Fibroblast of villous mesenchyme (primary cell): ENCODE measurements around the gene MFSD6L. TPM values are rescaled to one million over a fixed set of nuclear protein-coding genes. Genes with fewer than 3 reads are reported as not detected.

Source experiments
- DNase-seq: peaks from one replicate; pipeline ENCODE4 v3.0.0-alpha.2; 2010; ENCODE audit warnings: low read depth
- H3K4me3 ChIP-seq: 2 replicates; pipeline ENCODE4 v1.5.1; 2011; ENCODE audit warnings: low read depth, mild to moderate bottlenecking, low read length
- total RNA-seq: library from RNA; depleted of rRNA; stranded (reverse); fragments of >200 nt; gene quantifications from 2 replicates; pipeline ENCODE4 v1.2.3, GENCODE V29; 2012
- TF ChIP-seq, protein P1 (sequence below): IDR thresholded peaks from 2 replicates; pipeline ENCODE4 v1.5.1; 2012; ENCODE audit warnings: low read depth, mild to moderate bottlenecking, low read length; ENCODE audit not compliant: insufficient read depth

MFSD6L gene
- total RNA-seq, 1 donor = not detected

DNA sequence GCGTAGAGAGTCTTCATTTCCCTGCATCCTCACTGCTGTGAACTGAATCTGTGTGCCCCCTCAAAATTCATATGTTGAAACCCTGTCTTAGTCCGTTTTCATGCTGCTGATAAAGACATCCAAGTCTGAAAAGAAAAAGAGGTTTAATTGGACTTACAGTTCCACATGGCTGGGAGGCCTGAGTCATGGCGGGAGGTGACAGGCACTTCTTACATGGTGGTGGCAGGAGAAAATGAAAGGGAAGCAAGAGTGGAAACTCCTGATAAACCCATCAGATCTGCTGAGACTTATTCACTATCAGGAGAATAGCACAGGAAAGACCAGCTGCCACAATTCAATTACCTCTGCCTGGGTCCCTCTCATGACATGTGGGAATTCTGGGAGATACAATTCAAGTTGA is 51.4 kb downstream of the MFSD6L start:
- TF ChIP-seq, protein P1, sequence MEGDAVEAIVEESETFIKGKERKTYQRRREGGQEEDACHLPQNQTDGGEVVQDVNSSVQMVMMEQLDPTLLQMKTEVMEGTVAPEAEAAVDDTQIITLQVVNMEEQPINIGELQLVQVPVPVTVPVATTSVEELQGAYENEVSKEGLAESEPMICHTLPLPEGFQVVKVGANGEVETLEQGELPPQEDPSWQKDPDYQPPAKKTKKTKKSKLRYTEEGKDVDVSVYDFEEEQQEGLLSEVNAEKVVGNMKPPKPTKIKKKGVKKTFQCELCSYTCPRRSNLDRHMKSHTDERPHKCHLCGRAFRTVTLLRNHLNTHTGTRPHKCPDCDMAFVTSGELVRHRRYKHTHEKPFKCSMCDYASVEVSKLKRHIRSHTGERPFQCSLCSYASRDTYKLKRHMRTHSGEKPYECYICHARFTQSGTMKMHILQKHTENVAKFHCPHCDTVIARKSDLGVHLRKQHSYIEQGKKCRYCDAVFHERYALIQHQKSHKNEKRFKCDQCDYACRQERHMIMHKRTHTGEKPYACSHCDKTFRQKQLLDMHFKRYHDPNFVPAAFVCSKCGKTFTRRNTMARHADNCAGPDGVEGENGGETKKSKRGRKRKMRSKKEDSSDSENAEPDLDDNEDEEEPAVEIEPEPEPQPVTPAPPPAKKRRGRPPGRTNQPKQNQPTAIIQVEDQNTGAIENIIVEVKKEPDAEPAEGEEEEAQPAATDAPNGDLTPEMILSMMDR = no peak
- H3K4me3 ChIP-seq = no peak overlapping the region
- no peak for DNase-seq

Other genes with a start within 250 kb of the MFSD6L start
- 94.1 and 99.2 TPM in 2 replicates for gene MYH10, start 168.6 kb downstream of the MFSD6L start, total RNA-seq
- not detected in 2 replicates for gene CCDC42, start 54.5 kb downstream of the MFSD6L start, total RNA-seq
- gene SPDYE4, start 40.8 kb downstream of the MFSD6L start, total RNA-seq = not detected in 2 replicates
- not detected in 2 replicates for gene PIK3R6, start 68.3 kb upstream of the MFSD6L start, total RNA-seq
- under 0.01 TPM in 1 of 2 replicates, not detected in the other for gene PIK3R5, start 166.3 kb upstream of the MFSD6L start, total RNA-seq
- under 0.01 TPM in 2 replicates for gene NTN1, start 222.1 kb upstream of the MFSD6L start, total RNA-seq